ENCODE results near the gene AFAP1L2.

DNA sequence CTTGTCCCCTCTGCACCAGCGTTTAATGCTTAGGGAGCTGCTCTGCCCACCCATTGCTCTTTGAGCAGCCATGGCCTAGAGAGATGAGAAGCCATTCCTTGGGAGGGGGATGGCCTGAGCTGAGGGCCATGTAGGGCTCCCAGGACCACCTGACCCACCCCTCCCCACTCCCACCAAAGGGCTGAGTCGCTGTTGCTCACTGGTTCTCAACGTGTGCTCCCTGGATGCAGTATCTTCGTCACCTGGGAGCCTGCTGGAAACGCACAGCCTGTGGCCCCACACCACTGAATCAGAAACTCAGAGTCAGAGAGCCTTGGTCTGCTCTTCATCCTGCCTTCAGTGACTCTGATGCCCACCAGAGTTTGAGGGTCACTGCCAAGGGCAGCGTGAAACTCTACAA lies 128.2 kb downstream of the AFAP1L2 start:
- TF ChIP-seq, protein P1, sequence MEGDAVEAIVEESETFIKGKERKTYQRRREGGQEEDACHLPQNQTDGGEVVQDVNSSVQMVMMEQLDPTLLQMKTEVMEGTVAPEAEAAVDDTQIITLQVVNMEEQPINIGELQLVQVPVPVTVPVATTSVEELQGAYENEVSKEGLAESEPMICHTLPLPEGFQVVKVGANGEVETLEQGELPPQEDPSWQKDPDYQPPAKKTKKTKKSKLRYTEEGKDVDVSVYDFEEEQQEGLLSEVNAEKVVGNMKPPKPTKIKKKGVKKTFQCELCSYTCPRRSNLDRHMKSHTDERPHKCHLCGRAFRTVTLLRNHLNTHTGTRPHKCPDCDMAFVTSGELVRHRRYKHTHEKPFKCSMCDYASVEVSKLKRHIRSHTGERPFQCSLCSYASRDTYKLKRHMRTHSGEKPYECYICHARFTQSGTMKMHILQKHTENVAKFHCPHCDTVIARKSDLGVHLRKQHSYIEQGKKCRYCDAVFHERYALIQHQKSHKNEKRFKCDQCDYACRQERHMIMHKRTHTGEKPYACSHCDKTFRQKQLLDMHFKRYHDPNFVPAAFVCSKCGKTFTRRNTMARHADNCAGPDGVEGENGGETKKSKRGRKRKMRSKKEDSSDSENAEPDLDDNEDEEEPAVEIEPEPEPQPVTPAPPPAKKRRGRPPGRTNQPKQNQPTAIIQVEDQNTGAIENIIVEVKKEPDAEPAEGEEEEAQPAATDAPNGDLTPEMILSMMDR (IDR thresholded peaks at IDR 0.05), result no peak
- no peak for TF ChIP-seq POLR2A (IDR thresholded peaks at IDR 0.05)
